NT2/D1 (cell line): ENCODE data around the gene MYPOP.

Experiments
- SUZ12 ChIP-seq: IDR thresholded peaks from 2 replicates; pipeline ENCODE4 v1.6.1; 2011; ENCODE audit not compliant: insufficient read length, insufficient read depth; ENCODE audit errors: extremely low read depth
- YY1 ChIP-seq: IDR thresholded peaks from 2 replicates; pipeline ENCODE4 v1.6.1; 2011; ENCODE audit not compliant: insufficient read length, insufficient read depth
- ZNF274 ChIP-seq: IDR thresholded peaks from 2 replicates; pipeline ENCODE4 v1.6.1; 2011; ENCODE audit warnings: mild to moderate bottlenecking, low read depth, low read length

- TF ChIP-seq YY1 (no peak), SUZ12 (no peak), ZNF274 (no peak)
These were observed 37.8 kb downstream of the MYPOP start for GRCh38 chr19:45864629-45865082.
